ENCODE data around the gene TRIO. TPM values are rescaled to one million over a fixed set of nuclear protein-coding genes. Genes with fewer than 3 reads are reported as not detected.

TRIO gene
- total RNA-seq, 4 donors from 2014 or later: 290 to 370 (median 346) TPM

- H3K4me3 ChIP-seq: no peak overlapping the region
- DNase-seq (ENCODE audit: low spot score in 2 of 2): peak in 1 of 2 donors; percentile 82
Measured at GRCh38 chr5:14399054-14399692, 256.0 kb downstream of the TRIO start.

DNA sequence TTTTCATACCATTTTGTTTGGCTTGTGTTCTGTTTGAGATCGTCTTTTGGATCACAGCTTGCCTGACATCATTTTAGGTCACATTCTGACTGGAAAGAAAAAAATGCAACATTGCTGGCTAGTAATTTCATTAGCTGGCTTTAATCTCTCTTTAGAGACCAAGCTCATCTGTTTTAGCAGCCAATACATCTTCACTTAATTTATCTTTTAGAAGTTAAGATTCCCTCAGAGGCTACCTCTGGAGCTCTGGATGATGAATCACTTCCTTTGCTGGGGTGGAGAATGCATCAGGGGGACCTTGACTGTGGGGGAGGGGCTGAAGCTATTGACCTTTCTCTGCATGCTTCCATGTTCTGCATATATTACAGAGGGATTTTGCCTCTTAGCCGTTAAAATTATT lies 256.9 kb downstream of the TRIO start:
- peak in 1 of 2 donors; percentile 48 for TF ChIP-seq EP300 (IDR thresholded peaks at IDR 0.05)
- TF ChIP-seq, protein P1, sequence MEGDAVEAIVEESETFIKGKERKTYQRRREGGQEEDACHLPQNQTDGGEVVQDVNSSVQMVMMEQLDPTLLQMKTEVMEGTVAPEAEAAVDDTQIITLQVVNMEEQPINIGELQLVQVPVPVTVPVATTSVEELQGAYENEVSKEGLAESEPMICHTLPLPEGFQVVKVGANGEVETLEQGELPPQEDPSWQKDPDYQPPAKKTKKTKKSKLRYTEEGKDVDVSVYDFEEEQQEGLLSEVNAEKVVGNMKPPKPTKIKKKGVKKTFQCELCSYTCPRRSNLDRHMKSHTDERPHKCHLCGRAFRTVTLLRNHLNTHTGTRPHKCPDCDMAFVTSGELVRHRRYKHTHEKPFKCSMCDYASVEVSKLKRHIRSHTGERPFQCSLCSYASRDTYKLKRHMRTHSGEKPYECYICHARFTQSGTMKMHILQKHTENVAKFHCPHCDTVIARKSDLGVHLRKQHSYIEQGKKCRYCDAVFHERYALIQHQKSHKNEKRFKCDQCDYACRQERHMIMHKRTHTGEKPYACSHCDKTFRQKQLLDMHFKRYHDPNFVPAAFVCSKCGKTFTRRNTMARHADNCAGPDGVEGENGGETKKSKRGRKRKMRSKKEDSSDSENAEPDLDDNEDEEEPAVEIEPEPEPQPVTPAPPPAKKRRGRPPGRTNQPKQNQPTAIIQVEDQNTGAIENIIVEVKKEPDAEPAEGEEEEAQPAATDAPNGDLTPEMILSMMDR (IDR thresholded peaks at IDR 0.05): no peak
- TF ChIP-seq POLR2A (IDR thresholded peaks at IDR 0.05): no peak
- H3K36me3 ChIP-seq: peaks cover 0 to 25% (median 0%) of the 10 kb centered on the region in 3 donors

More at GRCh38 chr5:14399054-14399692, 256.0 kb downstream of the TRIO start:
- Histone ChIP-seq H3K36me3 (peaks cover 0 to 33% (median 3%) of the 10 kb centered on the region in 3 donors), H3K27ac (peak overlapping the region in 1 of 4 donors; percentile 73), H3K27me3 (no peaks in the 10 kb centered on the region), H3K4me1 (peaks cover 0 to 28% (median 0%) of the 10 kb centered on the region in 4 donors), H3K9me3 (no peaks in the 10 kb centered on the region)
- TF ChIP-seq POLR2A (IDR thresholded peaks at IDR 0.05): no peak
- TF ChIP-seq, protein P1 (IDR thresholded peaks at IDR 0.05): peak; percentile 52 to 81 (median 61)
- WGBS, 2 donors: 44 to 50% methylated on average over 4 of the region's 4 CpGs

GRCh38 chr5:14400611-14401010 lies 257.5 kb downstream of the TRIO start:
- peaks cover 0 to 28% (median 0%) of the 10 kb centered on the region in 4 donors for H3K4me1 ChIP-seq
- H3K36me3 ChIP-seq: peaks cover 0 to 25% (median 0%) of the 10 kb centered on the region in 3 donors
- H3K27me3 ChIP-seq: no peaks in the 10 kb centered on the region
- TF ChIP-seq POLR2A (IDR thresholded peaks at IDR 0.05) (no peak), EP300 (IDR thresholded peaks at IDR 0.05) (no peak)
- TF ChIP-seq, protein P1 (IDR thresholded peaks at IDR 0.05): no peak
- H3K27ac ChIP-seq: peak overlapping the region in 1 of 4 donors; percentile 29
- no peak overlapping the region for H3K4me3 ChIP-seq
- no peak for DNase-seq (ENCODE audit: low spot score in 2 of 2)
- WGBS, 2 donors: 82 to 83% methylated on average over 5 of the region's 5 CpGs
- H3K9me3 ChIP-seq: no peaks in the 10 kb centered on the region

More for the DNA sequence above, 256.9 kb downstream of the TRIO start:
- peaks cover 0 to 28% (median 0%) of the 10 kb centered on the region in 4 donors for H3K4me1 ChIP-seq
- H3K27ac ChIP-seq: peak overlapping the region in 1 of 4 donors; percentile 73
- H3K27me3 ChIP-seq: no peaks in the 10 kb centered on the region
- no peak overlapping the region for H3K4me3 ChIP-seq
- H3K9me3 ChIP-seq: no peaks in the 10 kb centered on the region
- no peak for DNase-seq (ENCODE audit: low spot score in 2 of 2)
- 33 to 42% methylated on average over 2 of the region's 2 CpGs for WGBS, 2 donors

GRCh38 chr5:14401639-14402038 lies 258.5 kb downstream of the TRIO start:
- no peak for TF ChIP-seq EP300 (IDR thresholded peaks at IDR 0.05)
- no peak for TF ChIP-seq POLR2A (IDR thresholded peaks at IDR 0.05)
- TF ChIP-seq, protein P1 (IDR thresholded peaks at IDR 0.05): no peak
- WGBS, 2 donors: 82 to 97% methylated on average over 3 of the region's 3 CpGs
- peaks cover 0 to 27% (median 0%) of the 10 kb centered on the region in 3 donors for H3K36me3 ChIP-seq
- no peak overlapping the region for H3K4me3 ChIP-seq
- H3K27ac ChIP-seq: no peak overlapping the region
- H3K9me3 ChIP-seq: no peaks in the 10 kb centered on the region
- H3K4me1 ChIP-seq: peaks cover 0 to 37% (median 0%) of the 10 kb centered on the region in 4 donors
- no peaks in the 10 kb centered on the region for H3K27me3 ChIP-seq
- no peak for DNase-seq (ENCODE audit: low spot score in 2 of 2)

GRCh38 chr5:14402424-14402823 lies 259.3 kb downstream of the TRIO start:
- Histone ChIP-seq H3K27ac (no peak overlapping the region), H3K9me3 (no peaks in the 10 kb centered on the region), H3K27me3 (no peaks in the 10 kb centered on the region), H3K4me1 (peaks cover 0 to 40% (median 4%) of the 10 kb centered on the region in 4 donors), H3K4me3 (no peak overlapping the region), H3K36me3 (peaks cover 0 to 26% (median 0%) of the 10 kb centered on the region in 3 donors)
- no peak for DNase-seq (ENCODE audit: low spot score in 2 of 2)
- WGBS, 2 donors: 81 to 88% methylated on average over 6 of the region's 6 CpGs
- TF ChIP-seq POLR2A (IDR thresholded peaks at IDR 0.05) (no peak), EP300 (IDR thresholded peaks at IDR 0.05) (no peak)
- TF ChIP-seq, protein P1 (IDR thresholded peaks at IDR 0.05): no peak
